Neural progenitor cell (in vitro differentiated cells): ENCODE results near the gene DGKD. TPM values are rescaled to one million over a fixed set of nuclear protein-coding genes. Genes with fewer than 3 reads are reported as not detected.

Source experiments
- DNase-seq: peaks from one replicate; pipeline ENCODE4 v3.0.0-alpha.2; 2016; ENCODE audit warnings: low spot score
- H2AFZ ChIP-seq: fragments of 200-600 bp; sonication (generic); replicated peaks from 2 replicates; pipeline ENCODE4 v1.6.1; 2016; ENCODE audit warnings: antibody characterized with exemption
- H3F3A ChIP-seq: fragments of 200-600 bp; sonication (generic); 2 replicates; pipeline ENCODE4 v1.6.1; 2016; ENCODE audit warnings: antibody characterized with exemption, low read depth
- H3K27ac ChIP-seq: fragments of 200-600 bp; sonication (generic); 2 replicates; pipeline ENCODE4 v1.5.1; 2016; ENCODE audit warnings: mild to moderate bottlenecking
- H3K27me3 ChIP-seq: fragments of 200-600 bp; sonication (generic); 2 replicates; pipeline ENCODE4 v1.6.1; 2016; ENCODE audit warnings: mild to moderate bottlenecking, moderate library complexity
- H3K36me3 ChIP-seq: fragments of 200-600 bp; sonication (generic); 2 replicates; pipeline ENCODE4 v1.5.1; 2016
- H3K4me1 ChIP-seq: fragments of 200-600 bp; sonication (generic); 2 replicates; pipeline ENCODE4 v1.6.1; 2016; ENCODE audit warnings: mixed run types
- H3K4me2 ChIP-seq: fragments of 200-600 bp; sonication (generic); 2 replicates; pipeline ENCODE4 v1.6.1; 2016
- H3K4me3 ChIP-seq: fragments of 200-600 bp; sonication (generic); 2 replicates; pipeline ENCODE4 v1.5.1; 2016
- H3K79me2 ChIP-seq: fragments of 200-600 bp; sonication (generic); 2 replicates; pipeline ENCODE4 v1.6.1; 2016; ENCODE audit warnings: low read depth
- H3K9ac ChIP-seq: fragments of 200-600 bp; sonication (generic); 2 replicates; pipeline ENCODE4 v1.6.1; 2016
- H3K9me3 ChIP-seq: fragments of 200-600 bp; sonication (generic); 2 replicates; pipeline ENCODE4 v1.5.1; 2016; ENCODE audit warnings: low read depth
- H4K20me1 ChIP-seq: fragments of 200-600 bp; sonication (generic); 2 replicates; pipeline ENCODE4 v1.6.1; 2016; ENCODE audit warnings: low read depth
- H3K27ac Mint-ChIP-seq: 3 replicates; pipeline ENCODE4 v1.8.0; 2021; ENCODE audit warnings: mixed read lengths
- H3K27me3 Mint-ChIP-seq: 2 replicates; pipeline ENCODE4 v1.8.0; 2022; ENCODE audit warnings: low read depth, mild to moderate bottlenecking, inconsistent platforms, moderate library complexity, mixed read lengths; ENCODE audit not compliant: insufficient read depth
- H3K36me3 Mint-ChIP-seq: 3 replicates; pipeline ENCODE4 v1.8.0; 2021; ENCODE audit warnings: mixed read lengths
- H3K4me1 Mint-ChIP-seq: 3 replicates; pipeline ENCODE4 v1.8.0; 2021; ENCODE audit warnings: mixed read lengths
- H3K4me3 Mint-ChIP-seq: 3 replicates; pipeline ENCODE4 v1.8.0; 2021; ENCODE audit warnings: mild to moderate bottlenecking, moderate library complexity, mixed read lengths
- H3K9me3 Mint-ChIP-seq: 3 replicates; pipeline ENCODE4 v1.8.0; 2020; ENCODE audit warnings: mixed read lengths
- EZH2 ChIP-seq: fragments of 200-600 bp; sonication (generic); IDR thresholded peaks from 2 replicates; pipeline ENCODE4 v1.6.1; 2017; ENCODE audit warnings: antibody characterized with exemption, mild to moderate bottlenecking, moderate library complexity
- EZH2phosphoT487 ChIP-seq: fragments of 200-600 bp; sonication (generic); IDR thresholded peaks from 2 replicates; pipeline ENCODE4 v1.6.1; 2017; ENCODE audit warnings: antibody characterized with exemption
- total RNA-seq: library from RNA; depleted of rRNA; stranded (reverse); fragments of >200 nt; gene quantifications from 2 replicates; pipeline ENCODE4 v1.2.3, GENCODE V29; 2015; ENCODE audit warnings: low replicate concordance
- TF ChIP-seq, protein P1 (sequence below): fragments of 200-600 bp; sonication (generic); IDR thresholded peaks from 2 replicates; pipeline ENCODE4 v1.5.1; 2017; ENCODE audit warnings: antibody characterized with exemption, mild to moderate bottlenecking

DGKD gene
- total RNA-seq, 1 donor from 2014 or later: 10.9 TPM

DNA sequence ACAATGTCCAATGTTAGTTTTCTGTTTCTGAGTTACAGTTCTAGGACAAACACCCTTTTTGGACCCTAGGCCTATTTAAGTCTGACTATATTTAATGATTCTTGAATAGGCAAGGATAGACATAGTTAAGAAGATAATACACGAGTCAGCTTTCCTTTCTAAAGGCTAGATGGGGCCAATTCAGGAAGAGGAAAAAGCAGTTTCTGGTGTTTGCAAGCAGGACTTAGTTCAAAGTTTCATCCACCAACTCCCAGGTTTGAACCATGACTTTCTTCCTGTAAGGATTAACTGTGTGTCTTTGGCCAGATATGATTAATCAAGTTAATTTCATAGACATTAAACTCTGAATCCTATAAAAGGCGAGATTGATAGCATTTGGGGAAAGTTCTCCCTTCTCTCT lies 145.6 kb downstream of the DGKD start:
- no peak for TF ChIP-seq EZH2phosphoT487
- TF ChIP-seq, protein P1, sequence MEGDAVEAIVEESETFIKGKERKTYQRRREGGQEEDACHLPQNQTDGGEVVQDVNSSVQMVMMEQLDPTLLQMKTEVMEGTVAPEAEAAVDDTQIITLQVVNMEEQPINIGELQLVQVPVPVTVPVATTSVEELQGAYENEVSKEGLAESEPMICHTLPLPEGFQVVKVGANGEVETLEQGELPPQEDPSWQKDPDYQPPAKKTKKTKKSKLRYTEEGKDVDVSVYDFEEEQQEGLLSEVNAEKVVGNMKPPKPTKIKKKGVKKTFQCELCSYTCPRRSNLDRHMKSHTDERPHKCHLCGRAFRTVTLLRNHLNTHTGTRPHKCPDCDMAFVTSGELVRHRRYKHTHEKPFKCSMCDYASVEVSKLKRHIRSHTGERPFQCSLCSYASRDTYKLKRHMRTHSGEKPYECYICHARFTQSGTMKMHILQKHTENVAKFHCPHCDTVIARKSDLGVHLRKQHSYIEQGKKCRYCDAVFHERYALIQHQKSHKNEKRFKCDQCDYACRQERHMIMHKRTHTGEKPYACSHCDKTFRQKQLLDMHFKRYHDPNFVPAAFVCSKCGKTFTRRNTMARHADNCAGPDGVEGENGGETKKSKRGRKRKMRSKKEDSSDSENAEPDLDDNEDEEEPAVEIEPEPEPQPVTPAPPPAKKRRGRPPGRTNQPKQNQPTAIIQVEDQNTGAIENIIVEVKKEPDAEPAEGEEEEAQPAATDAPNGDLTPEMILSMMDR: no peak
- TF ChIP-seq EZH2: no peak
- no peak overlapping the region for H3K4me3 Mint-ChIP-seq
- peaks cover 17% of the 10 kb centered on the region for H3K9me3 Mint-ChIP-seq
- DNase-seq: no peak
- Histone ChIP-seq H3K79me2 (no peaks in the 10 kb centered on the region), H4K20me1 (no peaks in the 10 kb centered on the region), H3K27me3 (no peaks in the 10 kb centered on the region), H3K36me3 (no peaks in the 10 kb centered on the region), H3K9me3 (peaks cover 10% of the 10 kb centered on the region), H3K4me2 (no peak overlapping the region), H3K4me1 (no peaks in the 10 kb centered on the region), H3K9ac (no peak overlapping the region), H3F3A (no peaks in the 10 kb centered on the region), H3K4me3 (no peak overlapping the region), H2AFZ (no peak overlapping the region), H3K27ac (no peak overlapping the region)
- H3K27ac Mint-ChIP-seq: no peak overlapping the region
- no peaks in the 10 kb centered on the region for H3K27me3 Mint-ChIP-seq
- peaks cover 25% of the 10 kb centered on the region for H3K36me3 Mint-ChIP-seq
- no peaks in the 10 kb centered on the region for H3K4me1 Mint-ChIP-seq

DNA sequence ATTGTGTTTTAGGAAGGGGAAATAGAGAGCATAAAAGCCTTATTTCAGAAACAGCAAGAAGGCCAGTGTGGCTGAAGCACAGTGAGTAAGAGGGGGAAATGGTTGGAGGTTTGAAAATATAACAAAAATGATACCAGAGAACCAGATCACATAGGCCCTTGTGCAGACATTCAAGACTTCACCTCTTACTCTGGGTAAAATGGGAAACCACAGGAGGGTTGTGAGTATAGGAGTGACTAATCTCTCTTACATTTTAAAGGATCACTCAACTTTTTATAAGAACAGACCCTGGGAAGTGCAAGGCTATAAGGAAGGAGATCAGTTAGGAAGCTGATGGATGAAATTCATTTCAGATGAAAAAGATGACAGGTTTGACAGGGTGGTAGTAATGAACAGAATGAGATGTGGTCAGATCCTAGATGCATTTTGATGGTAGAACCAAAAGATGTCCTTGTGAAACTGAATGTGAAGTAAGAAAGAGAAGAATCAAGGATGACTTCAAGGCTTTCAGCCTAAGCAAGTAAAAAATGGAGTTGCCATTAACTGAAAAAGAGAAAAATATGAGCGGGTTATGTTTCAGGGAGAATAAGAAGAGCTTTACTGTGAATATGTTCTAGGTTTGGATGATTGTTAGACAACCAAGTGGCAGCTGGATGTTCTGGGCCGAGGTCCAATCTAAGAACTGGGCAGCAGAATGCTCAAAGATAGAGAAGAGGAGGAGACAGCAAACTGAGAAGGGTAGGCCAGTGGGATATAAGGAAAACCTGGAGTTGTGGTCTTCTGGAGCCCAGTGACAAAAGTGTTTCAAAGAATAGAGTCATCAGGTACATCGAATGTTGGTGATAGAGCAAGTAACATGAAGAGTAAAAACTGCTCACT lies 147.1 kb downstream of the DGKD start:
- H3K27me3 ChIP-seq: no peaks in the 10 kb centered on the region
- no peak overlapping the region for H3K27ac Mint-ChIP-seq
- H3K27ac ChIP-seq: no peak overlapping the region
- H3K9me3 Mint-ChIP-seq: peaks cover 20% of the 10 kb centered on the region
- H3K36me3 Mint-ChIP-seq: peaks cover 35% of the 10 kb centered on the region
- H4K20me1 ChIP-seq: no peaks in the 10 kb centered on the region
- no peaks in the 10 kb centered on the region for H3K79me2 ChIP-seq
- no peak for TF ChIP-seq EZH2
- H3K4me1 ChIP-seq: no peaks in the 10 kb centered on the region
- no peak overlapping the region for H3K4me3 ChIP-seq
- no peaks in the 10 kb centered on the region for H3K36me3 ChIP-seq
- H3K4me2 ChIP-seq: no peak overlapping the region
- no peak overlapping the region for H2AFZ ChIP-seq
- H3K9me3 ChIP-seq: peaks cover 10% of the 10 kb centered on the region
- no peaks in the 10 kb centered on the region for H3K4me1 Mint-ChIP-seq
- H3K9ac ChIP-seq: no peak overlapping the region
- no peaks in the 10 kb centered on the region for H3K27me3 Mint-ChIP-seq
- H3K4me3 Mint-ChIP-seq: no peak overlapping the region
- peaks cover 6% of the 10 kb centered on the region for H3F3A ChIP-seq
- no peak for DNase-seq

DNA sequence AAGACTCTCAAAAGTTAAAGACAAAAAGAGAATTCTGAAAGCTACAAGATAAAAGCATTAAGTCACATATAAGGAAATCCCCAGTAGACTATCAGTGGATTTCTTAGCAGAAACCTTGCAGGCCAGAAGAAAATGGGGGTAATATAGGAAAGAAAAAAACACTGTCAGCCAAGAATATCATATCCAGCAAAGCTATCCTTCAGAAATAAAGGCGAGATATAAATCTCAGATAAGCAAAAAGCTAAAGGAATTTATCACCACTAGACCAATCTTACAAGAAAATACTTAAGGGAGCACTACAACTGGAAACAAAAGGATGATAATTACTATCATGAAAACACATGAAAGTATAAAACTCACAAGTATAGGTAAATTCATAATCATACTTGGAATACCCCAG lies 149.2 kb downstream of the DGKD start:
- Mint-ChIP-seq H3K9me3 (peaks cover 20% of the 10 kb centered on the region), H3K27me3 (no peaks in the 10 kb centered on the region), H3K36me3 (peaks cover 35% of the 10 kb centered on the region), H3K27ac (no peak overlapping the region), H3K4me1 (no peaks in the 10 kb centered on the region), H3K4me3 (no peak overlapping the region)
- Histone ChIP-seq H3K4me2 (no peak overlapping the region), H3K9me3 (peaks cover 10% of the 10 kb centered on the region), H3K27ac (no peak overlapping the region), H4K20me1 (no peaks in the 10 kb centered on the region), H3K9ac (no peak overlapping the region), H3K36me3 (no peaks in the 10 kb centered on the region), H3K27me3 (no peaks in the 10 kb centered on the region), H3F3A (peaks cover 6% of the 10 kb centered on the region), H3K4me3 (no peak overlapping the region), H2AFZ (no peak overlapping the region), H3K4me1 (no peaks in the 10 kb centered on the region), H3K79me2 (no peaks in the 10 kb centered on the region)
- TF ChIP-seq EZH2phosphoT487 (no peak), EZH2 (no peak)
- TF ChIP-seq, protein P1: no peak
- DNase-seq: no peak

DNA sequence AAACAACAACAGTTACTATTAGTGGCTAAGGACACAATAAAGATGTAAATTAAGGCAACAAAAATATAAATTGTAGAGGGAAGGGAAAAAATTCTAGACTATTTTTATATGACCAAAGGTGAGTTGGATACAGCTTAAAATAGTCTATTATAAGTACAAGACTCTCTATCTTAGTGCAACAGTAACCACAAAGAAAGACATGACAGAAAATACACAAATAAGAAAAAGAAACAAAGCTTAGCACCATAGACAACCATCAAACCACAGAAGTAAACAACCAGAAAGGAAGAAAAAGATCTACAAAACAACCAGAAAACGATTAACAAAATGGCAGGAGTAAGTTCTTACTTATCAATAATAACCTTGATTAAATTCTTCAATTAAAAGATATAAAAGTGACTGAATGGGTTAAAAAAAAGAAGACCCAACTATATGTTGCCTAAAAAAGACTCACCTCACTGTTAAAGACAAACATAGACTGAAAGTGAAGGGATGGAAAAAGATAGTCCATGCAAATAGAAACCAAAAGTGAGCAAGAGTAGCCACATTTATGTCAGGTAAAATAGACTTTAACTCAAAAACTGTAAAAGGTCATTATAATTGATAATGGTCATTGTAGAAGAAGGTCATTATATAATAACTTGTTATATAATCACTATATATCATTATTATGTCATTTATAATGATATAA lies 149.8 kb downstream of the DGKD start:
- H3K4me1 ChIP-seq: no peaks in the 10 kb centered on the region
- H3K36me3 Mint-ChIP-seq: peaks cover 34% of the 10 kb centered on the region

More for the DNA sequence above, 149.8 kb downstream of the DGKD start:
- TF ChIP-seq EZH2 (no peak), EZH2phosphoT487 (no peak)
- TF ChIP-seq, protein P1: no peak
- Histone ChIP-seq H4K20me1 (no peaks in the 10 kb centered on the region), H3K9ac (no peak overlapping the region), H3F3A (peaks cover 6% of the 10 kb centered on the region), H3K4me2 (no peak overlapping the region), H3K36me3 (no peaks in the 10 kb centered on the region), H2AFZ (no peak overlapping the region), H3K79me2 (no peaks in the 10 kb centered on the region), H3K27me3 (no peaks in the 10 kb centered on the region), H3K4me3 (no peak overlapping the region), H3K9me3 (peaks cover 10% of the 10 kb centered on the region), H3K27ac (no peak overlapping the region)
- DNase-seq: no peak
- H3K4me1 Mint-ChIP-seq: no peaks in the 10 kb centered on the region
- no peaks in the 10 kb centered on the region for H3K27me3 Mint-ChIP-seq
- H3K27ac Mint-ChIP-seq: no peak overlapping the region
- H3K4me3 Mint-ChIP-seq: no peak overlapping the region
- H3K9me3 Mint-ChIP-seq: peaks cover 20% of the 10 kb centered on the region
